BLaER1 treated with 17β-estradiol and CSF1 and Interleukin-3, amounts not matched to agents 10 nM and 100 nM (cell line): ENCODE measurements around the gene RPUSD1.

ENCODE experiments used
- H3K27ac ChIP-seq, 11 experiments: shearing (Covaris generic); formaldehyde crosslinking; 2 replicates each; pipeline ENCODE4 v1.8.1; 2022
- H3K27me3 ChIP-seq, 11 experiments: shearing (Covaris generic); formaldehyde crosslinking; 2 replicates each; pipeline ENCODE4 v1.8.1; 2022
- H3K36me3 ChIP-seq, 11 experiments: shearing (Covaris generic); formaldehyde crosslinking; 2 replicates each; pipeline ENCODE4 v1.8.1; 2022
- H3K4me1 ChIP-seq, 10 experiments: shearing (Covaris generic); formaldehyde crosslinking; 2 replicates each; pipeline ENCODE4 v1.8.1; 2022
- H3K4me2 ChIP-seq, 11 experiments: shearing (Covaris generic); formaldehyde crosslinking; 2 replicates each; pipeline ENCODE4 v1.8.1; 2022
- H3K4me3 ChIP-seq, 10 experiments: shearing (Covaris generic); formaldehyde crosslinking; 2 replicates each; pipeline ENCODE4 v1.8.1; 2022
- H3K9ac ChIP-seq, 11 experiments: shearing (Covaris generic); formaldehyde crosslinking; 2 replicates each; pipeline ENCODE4 v1.8.1; 2022
- H3K9me3 ChIP-seq, 11 experiments: shearing (Covaris generic); formaldehyde crosslinking; replicated peaks in 1 of 11; 2 replicates each; pipeline ENCODE4 v1.8.1; 2022
- H4K20me1 ChIP-seq, 11 experiments: shearing (Covaris generic); formaldehyde crosslinking; 2 replicates each; pipeline ENCODE4 v1.8.1; 2022
- Cebpa-rat ChIP-seq, 11 experiments: shearing (Covaris generic); IDR thresholded peaks; 2 replicates each; pipeline ENCODE4 v1.8.1; 2022

RPUSD1 gene

GRCh38 chr16:799948-800833 is 12.0 kb upstream of the RPUSD1 start, which contains the start of gene GNG13:
Gene GNG13, minus strand, starts transcription at chr16:800734. Its CDS starts 1,657 bp downstream, at chr16:799077.
- peaks cover 0 to 26% (median 14%) of the 10 kb centered on the region in 11 experiments; a peak in 13 of 22 replicates for H3K36me3 ChIP-seq
- H3K4me3 ChIP-seq, result no peak within 1 kb of the TSS; a peak in 1 of 20 replicates
- peaks cover 0 to 25% (median 17%) of the 10 kb centered on the region in 10 experiments; a peak in 16 of 20 replicates for H3K4me1 ChIP-seq
- TF ChIP-seq Cebpa-rat (IDR thresholded peaks at IDR 0.05), result no peak
- H4K20me1 ChIP-seq, result peaks cover 0 to 80% (median 40%) of the 10 kb centered on the region in 11 experiments; a peak in 17 of 22 replicates
- H3K4me2 ChIP-seq, result peak within 1 kb of the TSS in 8 of 11 experiments; percentile 23 to 71 (median 48); a peak in 12 of 22 replicates
- no peak within 1 kb of the TSS for H3K27ac ChIP-seq
- H3K9ac ChIP-seq, result 0 out of 22 replicates have a peak within 1 kb of the TSS, but pooled peaks of 3 of the 11 experiments have one; percentile 12 to 44 (median 33)
- no peaks in the 10 kb centered on the region for H3K9me3 ChIP-seq
- peaks cover 66 to 75% (median 70%) of the 10 kb centered on the region in 11 experiments for H3K27me3 ChIP-seq

GRCh38 chr16:799111-799947 is 11.1 kb upstream of the RPUSD1 start:
- H3K27me3 ChIP-seq, result peaks cover 57 to 67% (median 62%) of the 10 kb centered on the region in 11 experiments
- no peak overlapping the region for H3K27ac ChIP-seq
- peaks cover 0 to 25% (median 17%) of the 10 kb centered on the region in 10 experiments; a peak in 16 of 20 replicates for H3K4me1 ChIP-seq
- H3K4me3 ChIP-seq, result no peak overlapping the region
- H3K9me3 ChIP-seq, result no peaks in the 10 kb centered on the region
- H4K20me1 ChIP-seq, result peaks cover 0 to 81% (median 41%) of the 10 kb centered on the region in 11 experiments; a peak in 17 of 22 replicates
- no peak overlapping the region for H3K9ac ChIP-seq
- no peak overlapping the region for H3K4me2 ChIP-seq
- peaks cover 0 to 34% (median 18%) of the 10 kb centered on the region in 11 experiments; a peak in 13 of 22 replicates for H3K36me3 ChIP-seq
- no peak for TF ChIP-seq Cebpa-rat (IDR thresholded peaks at IDR 0.05)

- H3K4me3 ChIP-seq, result no peak overlapping the region
- peaks cover 0 to 41% (median 22%) of the 10 kb centered on the region in 11 experiments; a peak in 14 of 22 replicates for H3K36me3 ChIP-seq
- TF ChIP-seq Cebpa-rat (IDR thresholded peaks at IDR 0.05), result no peak
- no peak overlapping the region for H3K9ac ChIP-seq
- H3K27me3 ChIP-seq, result peaks cover 50 to 60% (median 55%) of the 10 kb centered on the region in 11 experiments
- no peaks in the 10 kb centered on the region for H3K9me3 ChIP-seq
- no peak overlapping the region for H3K27ac ChIP-seq
- peaks cover 0 to 84% (median 44%) of the 10 kb centered on the region in 11 experiments; a peak in 17 of 22 replicates for H4K20me1 ChIP-seq
- H3K4me1 ChIP-seq, result peaks cover 0 to 25% (median 17%) of the 10 kb centered on the region in 10 experiments; a peak in 16 of 20 replicates
- no peak overlapping the region for H3K4me2 ChIP-seq
Measured at GRCh38 chr16:798666-799065, 10.5 kb upstream of the RPUSD1 start.

- H3K27me3 ChIP-seq, result peaks cover 41 to 50% (median 45%) of the 10 kb centered on the region in 11 experiments
- peaks cover 0 to 17% (median 16%) of the 10 kb centered on the region in 10 experiments; a peak in 16 of 20 replicates for H3K4me1 ChIP-seq
- H3K4me2 ChIP-seq, result no peak overlapping the region
- H4K20me1 ChIP-seq, result peaks cover 0 to 85% (median 41%) of the 10 kb centered on the region in 11 experiments; a peak in 17 of 22 replicates
- H3K9me3 ChIP-seq, result no peaks in the 10 kb centered on the region
- peaks cover 0 to 51% (median 30%) of the 10 kb centered on the region in 11 experiments; a peak in 14 of 22 replicates for H3K36me3 ChIP-seq
- H3K9ac ChIP-seq, result no peak overlapping the region
- H3K27ac ChIP-seq, result no peak overlapping the region
- no peak for TF ChIP-seq Cebpa-rat (IDR thresholded peaks at IDR 0.05)
- H3K4me3 ChIP-seq, result no peak overlapping the region
Measured at GRCh38 chr16:797686-798085, 9.5 kb upstream of the RPUSD1 start.

- H3K4me1 ChIP-seq, result peaks cover 0 to 17% (median 16%) of the 10 kb centered on the region in 10 experiments; a peak in 16 of 20 replicates
- no peak for TF ChIP-seq Cebpa-rat (IDR thresholded peaks at IDR 0.05)
- no peak overlapping the region for H3K4me2 ChIP-seq
- H3K27me3 ChIP-seq, result peaks cover 34 to 44% (median 39%) of the 10 kb centered on the region in 11 experiments
- H3K4me3 ChIP-seq, result no peak overlapping the region
- peaks cover 0 to 57% (median 36%) of the 10 kb centered on the region in 11 experiments; a peak in 16 of 22 replicates for H3K36me3 ChIP-seq
- no peak overlapping the region for H3K27ac ChIP-seq
- H3K9ac ChIP-seq, result no peak overlapping the region
- peaks cover 0 to 85% (median 37%) of the 10 kb centered on the region in 11 experiments; a peak in 17 of 22 replicates for H4K20me1 ChIP-seq
- H3K9me3 ChIP-seq, result no peaks in the 10 kb centered on the region
Measured at GRCh38 chr16:797120-797420, 8.9 kb upstream of the RPUSD1 start.

GRCh38 chr16:796296-797119 is 8.3 kb upstream of the RPUSD1 start:
- no peak for TF ChIP-seq Cebpa-rat (IDR thresholded peaks at IDR 0.05)
- no peaks in the 10 kb centered on the region for H3K9me3 ChIP-seq
- H3K27ac ChIP-seq, result no peak overlapping the region
- no peak overlapping the region for H3K4me2 ChIP-seq
- no peak overlapping the region for H3K4me3 ChIP-seq
- H4K20me1 ChIP-seq, result peaks cover 0 to 85% (median 32%) of the 10 kb centered on the region in 11 experiments; a peak in 17 of 22 replicates
- peaks cover 0 to 62% (median 42%) of the 10 kb centered on the region in 11 experiments; a peak in 20 of 22 replicates for H3K36me3 ChIP-seq
- H3K9ac ChIP-seq, result no peak overlapping the region
- H3K4me1 ChIP-seq, result peaks cover 0 to 16% (median 14%) of the 10 kb centered on the region in 10 experiments; a peak in 16 of 20 replicates
- peaks cover 29 to 39% (median 34%) of the 10 kb centered on the region in 11 experiments for H3K27me3 ChIP-seq

GRCh38 chr16:795580-796229 is 7.5 kb upstream of the RPUSD1 start:
- no peak overlapping the region for H3K4me3 ChIP-seq
- no peak for TF ChIP-seq Cebpa-rat (IDR thresholded peaks at IDR 0.05)
- H3K36me3 ChIP-seq, result peaks cover 0 to 70% (median 50%) of the 10 kb centered on the region in 11 experiments; a peak in 21 of 22 replicates
- H3K4me2 ChIP-seq, result no peak overlapping the region
- H4K20me1 ChIP-seq, result peaks cover 0 to 85% (median 29%) of the 10 kb centered on the region in 11 experiments; a peak in 17 of 22 replicates
- H3K9ac ChIP-seq, result no peak overlapping the region
- H3K27me3 ChIP-seq, result peaks cover 21 to 31% (median 26%) of the 10 kb centered on the region in 11 experiments
- no peaks in the 10 kb centered on the region for H3K9me3 ChIP-seq
- peaks cover 0 to 9% (median 6%) of the 10 kb centered on the region in 10 experiments; a peak in 15 of 20 replicates for H3K4me1 ChIP-seq
- no peak overlapping the region for H3K27ac ChIP-seq
